Right lobe of liver (tissue), 6 donors: Measurements from ENCODE around the gene MCEE. TPM values are rescaled to one million over a fixed set of nuclear protein-coding genes. Genes with fewer than 3 reads are reported as not detected.

ENCODE experiments used
- ATAC-seq, 4 donors: fragments of 200-7000 bp; cut with Tn5 transposase; one replicate each; pipeline ENCODE4 v1.9.1; 2020; ENCODE audit warnings: mild to moderate bottlenecking in 4 of 4, moderate library complexity in 4 of 4
- DNase-seq, 3 donors: peaks; one replicate each; pipeline ENCODE4 v3.0.0-alpha.2; 2020
- H3K27ac ChIP-seq, 3 donors: fragments of 200-600 bp; one replicate each; pipeline ENCODE4 v1.8.0; 2022
- H3K27me3 ChIP-seq, 2 donors: fragments of 200-600 bp; one replicate each; pipeline ENCODE4 v1.8.0; 2022
- H3K36me3 ChIP-seq, 4 donors: fragments of 200-600 bp; sonication (generic) in 1 of 4; one replicate each; pipeline versions ENCODE4 v1.5.1 to v1.8.0; 2017 to 2022; ENCODE audit warnings: control low read depth in 1 of 4
- H3K4me1 ChIP-seq, 4 donors: fragments of 200-600 bp; sonication (generic) in 1 of 4; one replicate each; pipeline versions ENCODE4 v1.5.1 to v1.8.0; 2017 to 2022; ENCODE audit warnings: control low read depth in 1 of 4
- H3K4me3 ChIP-seq, 3 donors: fragments of 200-600 bp; one replicate each; pipeline ENCODE4 v1.8.0; 2022
- H3K9me3 ChIP-seq, 4 donors: fragments of 200-600 bp; sonication (generic) in 1 of 4; one replicate each; pipeline versions ENCODE4 v1.5.1 to v1.8.0; 2017 to 2022; ENCODE audit warnings: control low read depth in 1 of 4
- POLR2A ChIP-seq: fragments of 450-650 bp; IDR thresholded peaks from one replicate; pipeline ENCODE4 v1.6.1; 2017; ENCODE audit warnings: antibody characterized with exemption, mild to moderate bottlenecking
- WGBS: methylation state at CpG from one replicate; pipeline ENCODE4 v1.1.6; 2018; ENCODE audit warnings: low coverage, low lambda C conversion rate; ENCODE audit not compliant: insufficient coverage; ENCODE audit errors: missing lambda C conversion rate; 5-methylcytosine and 5-hydroxymethylcytosine counted together
- intact Hi-C, 2 donors: fragments of 100-400 bp; cut with DNase I; formaldehyde crosslinking; loops; one replicate each; pipeline versions ENCODE4 v1.11.2 to v1.14.1; 2022
- total RNA-seq, 6 experiments: library from RNA; depleted of rRNA in 2 of 6; stranded (reverse); fragments of >200 nt in 2 of 6; fragmentation: NEBNext Ultra II Directional in 3 of 6; extraction: Animal tissue kit (Norgen Biotek cat#: 25700) in 3 of 6; gene quantifications; one replicate each; pipeline versions ENCODE4 v1.1.0 to v1.2.4, GENCODE V29; 2016 to 2023
- TF ChIP-seq, protein P1 (sequence below), 4 donors: fragments of 200-600 bp in 3 of 4; fragments of 450-650 bp in 1 of 4; IDR thresholded peaks; one replicate each; pipeline versions ENCODE4 v1.5.1 to v1.8.0; 2016 to 2022; ENCODE audit warnings: antibody characterized with exemption in 4 of 4, mild to moderate bottlenecking in 2 of 4
- donor health status: DM: no; HTN: yes; CAD: no.
- donor health status: DM: no; HTN: no; CAD: no.
- donor health status: DM: no; HTN: no; CAD: no.
- donor health status: DM: no; HTN: yes; CAD: no.
- donor health status: DM: no; HTN: yes; CAD: no.

MCEE gene
- total RNA-seq, 6 experiments from 2014 or later, result 15.5 to 37.8 (median 23.1) TPM

DNA sequence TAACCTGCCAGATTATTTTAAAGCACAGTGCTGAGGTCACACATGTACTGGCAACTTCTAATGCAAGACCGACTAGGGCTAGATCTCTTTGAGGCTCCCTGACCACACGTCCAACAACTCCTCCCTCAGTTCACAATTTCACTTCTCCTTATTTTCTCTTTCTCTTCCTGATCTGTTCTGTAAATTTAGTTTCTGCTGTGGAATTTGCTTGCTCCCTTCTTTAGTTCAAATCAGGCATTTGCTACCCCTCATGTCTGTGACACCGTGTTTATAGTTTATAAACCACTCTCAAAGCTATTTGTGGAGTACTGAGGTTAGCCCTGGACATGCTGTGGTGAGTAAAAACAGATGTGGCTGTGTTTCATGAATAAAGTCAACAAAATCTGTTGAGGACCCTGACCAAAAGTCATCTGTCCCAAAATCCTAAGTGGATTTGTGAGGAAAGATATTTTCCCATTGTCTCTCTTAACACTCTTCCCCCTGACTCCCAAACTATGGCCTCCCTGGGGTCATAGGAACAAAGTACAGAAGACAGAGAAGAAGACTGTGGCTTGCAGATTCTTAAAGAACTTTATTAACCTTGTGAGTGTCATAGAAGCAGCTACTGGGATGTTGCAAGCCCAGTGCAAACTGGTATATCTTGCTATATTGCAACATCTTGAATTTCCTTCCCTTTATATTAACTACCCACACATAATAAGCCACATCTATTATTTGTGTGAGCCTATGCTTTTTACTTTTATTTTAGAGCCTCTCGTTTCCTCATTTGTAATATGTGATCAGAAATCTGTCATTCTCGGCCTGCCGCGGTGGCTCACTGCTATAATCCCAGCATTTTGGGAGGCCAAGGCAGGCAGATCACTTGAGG lies 65.0 kb downstream of the MCEE start:
- peaks cover 0 to 14% (median 0%) of the 10 kb centered on the region in 4 donors for H3K4me1 ChIP-seq
- H3K36me3 ChIP-seq, result no peaks in the 10 kb centered on the region
- intact Hi-C loops, result no loop called here
- no peak for DNase-seq
- peak in 1 of 4 donors; percentile 8 for ATAC-seq
- no peaks in the 10 kb centered on the region for H3K9me3 ChIP-seq
- H3K4me3 ChIP-seq, result no peak overlapping the region
- 49% methylated on average over 7 of the region's 7 CpGs for WGBS
- no peaks in the 10 kb centered on the region for H3K27me3 ChIP-seq
- H3K27ac ChIP-seq, result peak overlapping the region in 2 of 3 donors; percentile 36 to 51
- TF ChIP-seq, protein P1, sequence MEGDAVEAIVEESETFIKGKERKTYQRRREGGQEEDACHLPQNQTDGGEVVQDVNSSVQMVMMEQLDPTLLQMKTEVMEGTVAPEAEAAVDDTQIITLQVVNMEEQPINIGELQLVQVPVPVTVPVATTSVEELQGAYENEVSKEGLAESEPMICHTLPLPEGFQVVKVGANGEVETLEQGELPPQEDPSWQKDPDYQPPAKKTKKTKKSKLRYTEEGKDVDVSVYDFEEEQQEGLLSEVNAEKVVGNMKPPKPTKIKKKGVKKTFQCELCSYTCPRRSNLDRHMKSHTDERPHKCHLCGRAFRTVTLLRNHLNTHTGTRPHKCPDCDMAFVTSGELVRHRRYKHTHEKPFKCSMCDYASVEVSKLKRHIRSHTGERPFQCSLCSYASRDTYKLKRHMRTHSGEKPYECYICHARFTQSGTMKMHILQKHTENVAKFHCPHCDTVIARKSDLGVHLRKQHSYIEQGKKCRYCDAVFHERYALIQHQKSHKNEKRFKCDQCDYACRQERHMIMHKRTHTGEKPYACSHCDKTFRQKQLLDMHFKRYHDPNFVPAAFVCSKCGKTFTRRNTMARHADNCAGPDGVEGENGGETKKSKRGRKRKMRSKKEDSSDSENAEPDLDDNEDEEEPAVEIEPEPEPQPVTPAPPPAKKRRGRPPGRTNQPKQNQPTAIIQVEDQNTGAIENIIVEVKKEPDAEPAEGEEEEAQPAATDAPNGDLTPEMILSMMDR (IDR thresholded peaks at IDR 0.05), result no peak
- peak; percentile 34 for TF ChIP-seq POLR2A

DNA sequence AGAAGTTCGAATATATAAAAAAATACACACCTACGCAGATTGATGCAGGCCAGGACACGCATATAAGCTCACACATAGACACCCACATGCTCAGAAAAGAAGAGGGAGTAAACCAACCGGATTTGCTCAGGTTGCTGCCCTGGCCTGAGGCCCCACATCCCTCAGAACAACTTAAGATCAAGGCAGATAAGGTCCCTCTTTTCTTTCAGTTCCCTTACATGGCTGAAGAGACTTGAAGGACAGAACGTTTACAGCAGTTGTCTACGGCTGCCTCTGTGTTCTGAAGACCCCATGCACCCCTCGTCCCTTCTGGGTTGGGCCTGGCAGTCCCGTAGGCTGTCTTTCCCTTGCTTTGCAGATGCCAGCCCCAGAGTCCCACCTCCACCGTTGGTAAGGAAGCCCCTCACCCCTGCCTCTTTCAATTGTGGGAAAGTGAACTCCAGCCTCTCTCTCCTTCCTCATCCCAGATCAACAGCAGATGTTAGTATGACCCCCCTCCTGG lies 65.9 kb downstream of the MCEE start:
- no peak for DNase-seq
- Histone ChIP-seq H3K4me1 (peaks cover 0 to 9% (median 0%) of the 10 kb centered on the region in 4 donors), H3K4me3 (peak overlapping the region in 1 of 3 donors; percentile 21), H3K36me3 (no peaks in the 10 kb centered on the region), H3K9me3 (no peaks in the 10 kb centered on the region), H3K27ac (peak overlapping the region in 2 of 3 donors; percentile 44 to 51), H3K27me3 (no peaks in the 10 kb centered on the region)
- no peak for ATAC-seq
- 49% methylated on average over 8 of the region's 9 CpGs for WGBS
- intact Hi-C loops, result no loop called here
- TF ChIP-seq, protein P1 (IDR thresholded peaks at IDR 0.05), result no peak
- TF ChIP-seq POLR2A, result no peak

DNA sequence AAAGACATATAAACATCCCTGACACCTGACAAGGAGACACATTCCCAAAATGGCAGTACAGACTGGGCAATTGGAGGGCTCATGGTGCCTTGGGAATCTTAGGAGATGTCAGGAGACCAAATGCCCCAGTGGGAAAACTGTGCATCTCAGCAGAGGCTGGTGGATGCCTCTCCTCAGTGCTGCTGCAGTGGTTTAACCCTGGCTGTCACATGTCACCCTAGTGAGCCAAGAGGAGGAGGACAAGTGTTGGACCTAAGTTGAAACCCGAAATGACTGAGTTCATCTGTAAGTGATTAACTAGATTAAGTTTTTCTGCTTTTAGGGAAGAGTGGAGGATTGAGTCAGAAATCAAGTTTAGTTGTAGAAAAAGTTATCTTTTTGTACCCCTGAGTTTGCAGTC lies 66.8 kb downstream of the MCEE start:
- TF ChIP-seq POLR2A, result no peak
- TF ChIP-seq, protein P1 (IDR thresholded peaks at IDR 0.05), result no peak
- no peaks in the 10 kb centered on the region for H3K36me3 ChIP-seq
- ATAC-seq (no peak), DNase-seq (no peak)
- no peaks in the 10 kb centered on the region for H3K9me3 ChIP-seq
- H3K27me3 ChIP-seq, result no peaks in the 10 kb centered on the region
- H3K27ac ChIP-seq, result no peak overlapping the region
- no peak overlapping the region for H3K4me3 ChIP-seq
- intact Hi-C loops, result no loop called here
- H3K4me1 ChIP-seq, result peaks cover 0 to 5% (median 0%) of the 10 kb centered on the region in 4 donors
- WGBS, result 22% methylated on average over 1 of the region's 1 CpG

DNA sequence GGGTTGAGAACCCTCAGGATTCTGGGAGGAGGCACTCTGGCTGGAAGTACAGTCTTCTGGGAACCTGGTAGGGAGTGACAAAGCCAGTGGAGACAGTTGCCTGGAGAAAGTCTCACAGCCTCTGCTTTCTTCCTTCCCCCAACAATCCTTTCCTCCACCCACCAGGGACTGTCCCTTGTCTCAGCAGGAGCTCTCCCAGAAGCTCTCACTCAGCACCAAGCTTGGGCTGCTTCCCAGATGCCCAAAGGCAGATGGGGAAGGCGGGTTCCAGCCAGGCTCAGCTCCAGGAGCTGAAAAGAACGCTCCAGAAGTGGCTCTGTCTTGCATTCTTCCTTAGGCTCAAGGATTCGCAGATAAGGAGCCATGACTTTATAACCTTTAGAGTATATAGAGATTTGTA lies 69.2 kb downstream of the MCEE start:
- 49% methylated on average over 3 of the region's 3 CpGs for WGBS
- no peaks in the 10 kb centered on the region for H3K36me3 ChIP-seq
- ATAC-seq (no peak), DNase-seq (no peak)
- no peaks in the 10 kb centered on the region for H3K9me3 ChIP-seq
- H3K27ac ChIP-seq, result no peak overlapping the region
- H3K4me1 ChIP-seq, result no peaks in the 10 kb centered on the region
- H3K4me3 ChIP-seq, result no peak overlapping the region
- TF ChIP-seq POLR2A, result no peak
- TF ChIP-seq, protein P1 (IDR thresholded peaks at IDR 0.05), result no peak
- no peaks in the 10 kb centered on the region for H3K27me3 ChIP-seq
- intact Hi-C loops, result no loop called here
